Epithelial cell of proximal tubule (primary cell): Measurements from ENCODE around the gene SEZ6. TPM values are rescaled to one million over a fixed set of nuclear protein-coding genes. Genes with fewer than 3 reads are reported as not detected.
"Not testable (repeated sequence)": the region's sequence is repeated elsewhere in the genome, so short reads cannot be mapped to it uniquely, and the experiment has no call there.

Experiments used
- DNase-seq: peaks from one replicate; pipeline ENCODE4 v3.0.0-alpha.2; 2011; ENCODE audit warnings: low read depth
- H3K4me3 ChIP-seq: 2 replicates; pipeline ENCODE4 v1.5.1; 2011; ENCODE audit warnings: low read depth, mild to moderate bottlenecking, low read length
- CTCF ChIP-seq: conservative IDR thresholded peaks from 2 replicates; pipeline ENCODE4 v1.5.1; 2012; ENCODE audit warnings: low read depth, mild to moderate bottlenecking, low read length
- total RNA-seq: library from RNA; depleted of rRNA; stranded (reverse); fragments of >200 nt; gene quantifications from 2 replicates; pipeline ENCODE4 v1.2.3, GENCODE V29; 2015

The SEZ6 gene
- total RNA-seq, 1 donor from 2014 or later: not detected

DNA sequence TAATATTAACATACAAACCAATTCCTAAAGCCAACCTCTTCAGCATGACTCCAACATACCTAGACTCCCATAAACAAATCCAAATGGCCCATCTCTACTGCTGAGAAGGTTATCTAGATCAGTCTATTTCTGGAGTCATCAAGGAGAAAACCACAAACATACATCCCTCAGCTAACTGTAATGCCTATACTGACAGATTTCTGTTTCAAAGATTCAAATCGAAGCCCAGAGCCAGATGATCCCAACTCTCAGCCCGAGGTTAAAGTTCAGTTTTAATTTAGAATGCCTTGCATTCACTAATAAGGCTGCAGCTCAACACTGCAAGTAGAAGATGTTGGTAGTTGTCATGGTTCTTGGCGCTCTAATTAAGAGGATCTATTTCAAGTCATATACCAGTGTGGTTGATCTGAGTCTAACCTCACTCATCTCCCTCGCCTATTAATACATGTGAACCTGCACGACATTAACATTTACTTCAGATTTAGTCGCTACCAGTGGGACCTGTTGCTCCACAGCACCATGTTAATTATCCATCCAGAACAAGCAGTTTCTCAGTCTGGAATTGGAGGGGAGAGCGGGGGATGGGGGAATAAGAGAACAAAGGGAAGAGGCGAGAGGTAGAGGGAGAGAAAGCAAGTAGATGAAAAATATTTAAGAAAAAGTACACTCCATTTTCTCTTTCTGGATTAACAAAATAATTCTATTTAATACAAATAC lies 69.9 kb downstream of the SEZ6 start:
- H3K4me3 ChIP-seq: no peak overlapping the region
- DNase-seq: no peak
- no peak for TF ChIP-seq CTCF

DNA sequence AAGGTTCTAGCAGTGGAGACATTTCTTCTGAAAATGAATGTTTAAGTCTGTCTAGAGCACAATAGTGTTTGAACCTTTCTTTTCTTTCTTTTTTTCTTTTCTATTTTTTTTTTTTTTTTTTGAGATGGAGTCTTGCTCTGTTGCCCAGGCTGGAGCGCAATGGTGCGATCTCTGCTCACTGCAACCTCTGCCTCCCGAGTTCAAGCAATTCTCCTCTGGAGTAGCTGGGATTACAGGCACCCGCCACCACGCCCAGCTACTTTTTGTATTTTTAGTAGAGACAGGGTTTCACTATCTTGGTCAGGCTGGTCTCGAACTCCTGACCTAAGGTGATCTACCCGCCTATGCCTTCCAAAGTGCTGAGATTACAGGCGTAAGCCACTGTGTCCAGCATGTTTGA lies 71.3 kb downstream of the SEZ6 start:
- not testable (repeated sequence) for DNase-seq, H3K4me3 ChIP-seq

DNA sequence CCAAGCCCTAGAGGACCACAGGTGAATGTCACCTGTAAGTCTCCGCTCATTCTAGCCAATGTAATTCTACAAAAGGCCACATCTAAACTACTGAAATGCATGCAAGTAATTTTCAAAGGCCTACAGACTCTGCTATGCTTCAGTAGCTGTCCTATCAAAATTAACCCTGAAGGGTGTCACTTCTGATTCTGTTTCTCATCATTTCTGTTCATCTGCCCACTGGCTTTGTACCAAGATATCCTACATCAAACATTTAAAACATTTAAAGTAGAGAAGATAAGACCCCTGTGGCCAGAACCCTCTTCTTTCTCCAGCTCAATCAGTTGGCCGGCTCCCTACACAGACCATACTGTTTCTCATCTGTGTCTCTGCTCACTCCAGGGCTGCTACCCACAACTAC lies 76.0 kb downstream of the SEZ6 start:
- no peak for TF ChIP-seq CTCF
- no peak overlapping the region for H3K4me3 ChIP-seq
- no peak for DNase-seq

DNA sequence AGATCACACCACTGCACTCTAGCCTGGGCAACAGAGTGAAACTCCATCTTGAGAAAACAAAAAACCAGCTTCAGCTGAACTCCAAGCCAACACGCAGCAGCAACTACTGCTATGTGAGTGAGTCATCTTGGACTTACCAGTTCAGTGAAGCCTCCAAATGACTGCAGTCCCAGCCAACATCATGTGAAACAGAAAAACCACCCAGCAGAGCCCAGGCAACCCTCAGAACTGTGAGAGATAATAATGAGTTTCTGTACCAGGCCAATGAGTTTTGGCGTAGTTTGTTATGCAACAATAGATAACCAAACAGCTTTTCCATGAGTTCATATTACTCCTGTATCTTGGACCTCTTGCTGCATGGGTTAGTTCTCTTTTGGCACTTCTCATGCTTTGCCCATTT lies 77.8 kb downstream of the SEZ6 start:
- H3K4me3 ChIP-seq: no peak overlapping the region
- no peak for TF ChIP-seq CTCF
- DNase-seq: peak; percentile 84

GRCh38 chr17:28926786-28927185 lies 79.0 kb downstream of the SEZ6 start:
- DNase-seq: no peak
- no peak for TF ChIP-seq CTCF
- no peak overlapping the region for H3K4me3 ChIP-seq

DNA sequence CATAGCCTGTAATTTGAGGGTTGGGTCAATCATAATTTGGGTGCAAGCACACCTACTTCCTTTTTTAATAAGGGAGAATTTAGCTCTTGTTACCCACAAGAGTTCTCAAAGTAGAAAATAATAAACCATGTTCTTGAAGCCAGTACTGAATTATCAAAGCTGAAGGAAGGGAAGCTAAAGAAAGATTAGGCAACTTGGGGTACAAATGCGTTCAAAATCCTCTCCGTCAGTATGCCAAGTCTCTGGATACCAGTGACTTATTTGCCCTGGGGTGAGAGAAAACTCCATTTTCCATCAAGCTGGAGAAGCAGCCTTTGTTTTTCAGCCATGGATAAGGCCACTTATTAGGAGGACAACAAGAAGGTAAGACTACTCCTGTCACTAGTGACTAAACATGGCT lies 79.5 kb downstream of the SEZ6 start:
- no peak for DNase-seq
- H3K4me3 ChIP-seq: no peak overlapping the region
- TF ChIP-seq CTCF: no peak

DNA sequence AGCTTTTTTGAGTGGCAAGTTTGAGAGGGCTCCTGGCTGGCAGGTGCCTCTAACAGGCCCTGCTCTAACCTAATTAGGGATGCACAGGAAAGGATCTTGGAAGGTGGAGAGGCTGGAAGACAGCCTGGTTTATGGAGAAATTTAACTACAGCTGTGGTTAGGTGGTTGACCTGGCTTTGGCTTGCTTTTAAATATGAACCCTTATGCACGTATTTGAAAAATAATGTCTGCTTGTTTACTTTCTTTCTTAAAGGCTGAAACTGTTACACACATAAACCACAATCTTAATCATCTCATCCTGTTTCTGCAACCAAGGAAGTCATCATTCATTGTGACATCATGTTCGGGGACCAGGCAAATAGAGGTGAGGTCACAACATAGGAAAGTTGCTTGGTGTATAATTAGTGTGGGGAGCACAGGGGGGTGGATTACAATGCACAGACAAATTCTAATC lies 79.9 kb downstream of the SEZ6 start:
- no peak for TF ChIP-seq CTCF
- DNase-seq: no peak
- no peak overlapping the region for H3K4me3 ChIP-seq
